ENCODE data around the gene RBFOX1.

Gene RBFOX1

GRCh38 chr16:7344830-7345780, 12.5 kb downstream of the RBFOX1 start:
- Histone ChIP-seq H3K9me3 (ENCODE audit: control insufficient read depth in 2 of 2, low read length in 2 of 2) (peaks cover 0 to 2% of the 10 kb centered on the region in 2 donors), H3K4me3 (ENCODE audit: low read length in 2 of 2) (no peak overlapping the region), H3K27ac (ENCODE audit: low read depth in 2 of 2, low read length in 2 of 2) (no peak overlapping the region), H3K27me3 (ENCODE audit: control insufficient read depth in 2 of 2, insufficient read depth in 2 of 2, low read length in 2 of 2) (no peaks in the 10 kb centered on the region), H3K4me1 (ENCODE audit: control insufficient read depth in 2 of 2, insufficient read depth in 2 of 2, low read length in 2 of 2) (no peaks in the 10 kb centered on the region), H3K9ac (ENCODE audit: low read depth in 1 of 2, low read length in 2 of 2) (no peak overlapping the region), H3K36me3 (ENCODE audit: control insufficient read depth in 2 of 2, insufficient read depth in 2 of 2, low read length in 2 of 2) (no peaks in the 10 kb centered on the region)

DNA sequence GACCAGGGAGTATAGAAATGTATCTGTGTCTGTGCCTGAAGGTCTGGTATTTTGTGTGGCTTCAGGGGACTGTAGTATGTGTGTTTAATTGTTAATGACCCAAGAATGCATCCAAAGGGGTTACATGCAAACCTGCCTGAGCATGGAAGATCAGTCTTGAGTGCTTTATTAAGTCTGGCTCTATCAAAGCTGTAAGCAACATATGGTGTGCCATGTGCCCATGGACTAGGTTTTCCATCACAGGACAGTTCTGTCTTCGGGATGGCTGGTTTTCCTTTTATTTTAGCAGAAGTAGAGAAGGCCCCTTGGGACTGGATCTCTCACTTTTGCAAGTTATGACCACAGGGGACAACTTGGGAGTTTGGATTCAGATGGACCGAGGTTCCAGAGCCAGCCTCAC, 18.2 kb downstream of the RBFOX1 start:
- no peak overlapping the region for H3K9ac ChIP-seq (ENCODE audit: low read depth in 1 of 2, low read length in 2 of 2)
- no peak overlapping the region for H3K4me3 ChIP-seq (ENCODE audit: low read length in 2 of 2)
- no peaks in the 10 kb centered on the region for H3K4me1 ChIP-seq (ENCODE audit: control insufficient read depth in 2 of 2, insufficient read depth in 2 of 2, low read length in 2 of 2)
- H3K9me3 ChIP-seq (ENCODE audit: control insufficient read depth in 2 of 2, low read length in 2 of 2): peaks cover 0 to 2% of the 10 kb centered on the region in 2 donors
- no peaks in the 10 kb centered on the region for H3K27me3 ChIP-seq (ENCODE audit: control insufficient read depth in 2 of 2, insufficient read depth in 2 of 2, low read length in 2 of 2)
- H3K36me3 ChIP-seq (ENCODE audit: control insufficient read depth in 2 of 2, insufficient read depth in 2 of 2, low read length in 2 of 2): no peaks in the 10 kb centered on the region
- H3K27ac ChIP-seq (ENCODE audit: low read depth in 2 of 2, low read length in 2 of 2): no peak overlapping the region

GRCh38 chr16:7351610-7352510, 19.2 kb downstream of the RBFOX1 start:
- Histone ChIP-seq H3K4me1 (ENCODE audit: control insufficient read depth in 2 of 2, insufficient read depth in 2 of 2, low read length in 2 of 2) (no peaks in the 10 kb centered on the region), H3K27me3 (ENCODE audit: control insufficient read depth in 2 of 2, insufficient read depth in 2 of 2, low read length in 2 of 2) (no peaks in the 10 kb centered on the region), H3K9ac (ENCODE audit: low read depth in 1 of 2, low read length in 2 of 2) (no peak overlapping the region), H3K27ac (ENCODE audit: low read depth in 2 of 2, low read length in 2 of 2) (no peak overlapping the region), H3K4me3 (ENCODE audit: low read length in 2 of 2) (no peak overlapping the region), H3K9me3 (ENCODE audit: control insufficient read depth in 2 of 2, low read length in 2 of 2) (no peaks in the 10 kb centered on the region), H3K36me3 (ENCODE audit: control insufficient read depth in 2 of 2, insufficient read depth in 2 of 2, low read length in 2 of 2) (no peaks in the 10 kb centered on the region)

- Histone ChIP-seq H3K9me3 (ENCODE audit: control insufficient read depth in 2 of 2, low read length in 2 of 2) (no peaks in the 10 kb centered on the region), H3K27ac (ENCODE audit: low read depth in 2 of 2, low read length in 2 of 2) (no peak overlapping the region), H3K36me3 (ENCODE audit: control insufficient read depth in 2 of 2, insufficient read depth in 2 of 2, low read length in 2 of 2) (no peaks in the 10 kb centered on the region), H3K4me3 (ENCODE audit: low read length in 2 of 2) (no peak overlapping the region), H3K27me3 (ENCODE audit: control insufficient read depth in 2 of 2, insufficient read depth in 2 of 2, low read length in 2 of 2) (no peaks in the 10 kb centered on the region), H3K9ac (ENCODE audit: low read depth in 1 of 2, low read length in 2 of 2) (no peak overlapping the region), H3K4me1 (ENCODE audit: control insufficient read depth in 2 of 2, insufficient read depth in 2 of 2, low read length in 2 of 2) (no peaks in the 10 kb centered on the region)
These were observed 23.1 kb downstream of the RBFOX1 start for GRCh38 chr16:7355758-7356157.

DNA sequence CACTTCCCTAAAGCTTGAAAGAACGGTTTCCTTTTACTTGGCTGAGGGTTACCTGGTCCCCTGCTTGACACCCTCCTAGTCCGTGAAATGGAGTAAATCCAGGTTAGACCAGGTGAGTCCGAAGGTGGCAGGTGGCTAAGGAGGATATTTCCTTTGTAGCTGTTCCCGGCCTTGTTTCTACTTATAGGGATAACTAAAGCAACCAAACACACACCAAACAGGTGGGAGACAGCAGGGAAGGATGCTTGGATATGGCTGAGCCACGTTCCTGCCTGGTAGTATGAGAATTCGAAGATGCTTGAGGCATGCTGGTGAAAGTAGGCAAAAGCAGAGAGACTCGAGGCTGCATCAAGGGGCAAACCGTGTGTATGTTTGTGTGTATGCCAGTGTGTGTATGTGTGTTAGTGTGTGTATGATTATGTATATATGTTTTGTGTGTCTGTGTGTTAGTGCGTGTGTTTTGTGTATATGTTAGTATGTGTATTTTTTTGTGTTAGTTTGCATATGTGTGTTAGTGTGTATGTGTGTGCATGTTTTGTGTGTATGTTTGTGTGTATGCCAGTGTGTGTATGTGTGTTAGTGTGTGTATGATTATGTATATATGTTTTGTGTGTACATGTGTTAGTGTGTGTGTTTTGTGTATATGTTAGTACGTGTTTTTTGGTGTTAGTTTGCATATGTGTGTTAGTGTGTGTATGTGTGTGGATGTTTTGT, 28.9 kb downstream of the RBFOX1 start:
- Histone ChIP-seq H3K4me3 (ENCODE audit: low read length in 2 of 2) (no peak overlapping the region), H3K27me3 (ENCODE audit: control insufficient read depth in 2 of 2, insufficient read depth in 2 of 2, low read length in 2 of 2) (no peaks in the 10 kb centered on the region), H3K9me3 (ENCODE audit: control insufficient read depth in 2 of 2, low read length in 2 of 2) (no peaks in the 10 kb centered on the region), H3K36me3 (ENCODE audit: control insufficient read depth in 2 of 2, insufficient read depth in 2 of 2, low read length in 2 of 2) (no peaks in the 10 kb centered on the region), H3K27ac (ENCODE audit: low read depth in 2 of 2, low read length in 2 of 2) (no peak overlapping the region), H3K4me1 (ENCODE audit: control insufficient read depth in 2 of 2, insufficient read depth in 2 of 2, low read length in 2 of 2) (no peaks in the 10 kb centered on the region), H3K9ac (ENCODE audit: low read depth in 1 of 2, low read length in 2 of 2) (no peak overlapping the region)

GRCh38 chr16:7362231-7362630, 29.6 kb downstream of the RBFOX1 start:
- no peak overlapping the region for H3K27ac ChIP-seq (ENCODE audit: low read depth in 2 of 2, low read length in 2 of 2)
- H3K4me1 ChIP-seq (ENCODE audit: control insufficient read depth in 2 of 2, insufficient read depth in 2 of 2, low read length in 2 of 2): no peaks in the 10 kb centered on the region
- H3K36me3 ChIP-seq (ENCODE audit: control insufficient read depth in 2 of 2, insufficient read depth in 2 of 2, low read length in 2 of 2): no peaks in the 10 kb centered on the region
- no peak overlapping the region for H3K9ac ChIP-seq (ENCODE audit: low read depth in 1 of 2, low read length in 2 of 2)
- no peak overlapping the region for H3K4me3 ChIP-seq (ENCODE audit: low read length in 2 of 2)
- no peaks in the 10 kb centered on the region for H3K27me3 ChIP-seq (ENCODE audit: control insufficient read depth in 2 of 2, insufficient read depth in 2 of 2, low read length in 2 of 2)
- no peaks in the 10 kb centered on the region for H3K9me3 ChIP-seq (ENCODE audit: control insufficient read depth in 2 of 2, low read length in 2 of 2)

GRCh38 chr16:7363422-7364417, 31.1 kb downstream of the RBFOX1 start:
- H3K4me3 ChIP-seq (ENCODE audit: low read length in 2 of 2): no peak overlapping the region
- H3K9ac ChIP-seq (ENCODE audit: low read depth in 1 of 2, low read length in 2 of 2): no peak overlapping the region
- H3K27me3 ChIP-seq (ENCODE audit: control insufficient read depth in 2 of 2, insufficient read depth in 2 of 2, low read length in 2 of 2): no peaks in the 10 kb centered on the region
- no peaks in the 10 kb centered on the region for H3K4me1 ChIP-seq (ENCODE audit: control insufficient read depth in 2 of 2, insufficient read depth in 2 of 2, low read length in 2 of 2)
- no peaks in the 10 kb centered on the region for H3K9me3 ChIP-seq (ENCODE audit: control insufficient read depth in 2 of 2, low read length in 2 of 2)
- no peaks in the 10 kb centered on the region for H3K36me3 ChIP-seq (ENCODE audit: control insufficient read depth in 2 of 2, insufficient read depth in 2 of 2, low read length in 2 of 2)
- H3K27ac ChIP-seq (ENCODE audit: low read depth in 2 of 2, low read length in 2 of 2): no peak overlapping the region

DNA sequence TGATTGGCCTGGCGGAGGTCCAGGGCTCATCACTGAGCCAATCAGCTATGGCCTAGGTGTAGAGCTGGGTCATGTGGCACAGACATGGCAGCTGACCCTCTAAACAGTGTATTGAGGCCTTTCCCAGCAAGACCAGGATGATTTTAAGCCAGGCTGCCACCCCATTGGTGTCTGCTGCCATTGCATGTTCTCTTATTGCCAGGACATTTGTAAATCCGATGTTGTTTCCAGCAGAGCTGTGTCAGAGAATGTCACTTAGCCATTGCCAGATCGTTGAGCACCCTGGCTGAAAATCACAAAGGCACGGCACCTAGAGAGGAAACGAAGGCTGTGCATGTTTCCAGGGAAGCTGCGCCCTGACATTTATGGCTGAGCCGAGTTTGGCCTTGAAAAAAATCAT, 33.4 kb downstream of the RBFOX1 start:
- Histone ChIP-seq H3K27me3 (ENCODE audit: control insufficient read depth in 2 of 2, insufficient read depth in 2 of 2, low read length in 2 of 2) (no peaks in the 10 kb centered on the region), H3K9me3 (ENCODE audit: control insufficient read depth in 2 of 2, low read length in 2 of 2) (no peaks in the 10 kb centered on the region), H3K36me3 (ENCODE audit: control insufficient read depth in 2 of 2, insufficient read depth in 2 of 2, low read length in 2 of 2) (no peaks in the 10 kb centered on the region), H3K4me1 (ENCODE audit: control insufficient read depth in 2 of 2, insufficient read depth in 2 of 2, low read length in 2 of 2) (no peaks in the 10 kb centered on the region), H3K9ac (ENCODE audit: low read depth in 1 of 2, low read length in 2 of 2) (no peak overlapping the region), H3K27ac (ENCODE audit: low read depth in 2 of 2, low read length in 2 of 2) (no peak overlapping the region), H3K4me3 (ENCODE audit: low read length in 2 of 2) (no peak overlapping the region)

Measured in mucosa of rectum (tissue), 2 donors.